Neural progenitor cell (in vitro differentiated cells): ENCODE data around the gene ASTN2.

Experiments
- CTCF ChIP-seq: fragments of 200-600 bp; sonication (generic); IDR thresholded peaks from 2 replicates; pipeline ENCODE4 v1.5.1; 2017; ENCODE audit warnings: antibody characterized with exemption, mild to moderate bottlenecking
- EZH2 ChIP-seq: fragments of 200-600 bp; sonication (generic); IDR thresholded peaks from 2 replicates; pipeline ENCODE4 v1.6.1; 2017; ENCODE audit warnings: antibody characterized with exemption, mild to moderate bottlenecking, moderate library complexity

- TF ChIP-seq CTCF: no peak
- TF ChIP-seq EZH2: no peak
Observed at GRCh38 chr9:117444501-117444900, 29.6 kb upstream of the ASTN2 start.
